ENCODE results near the gene UGT1A1. TPM values are rescaled to one million over a fixed set of nuclear protein-coding genes. Genes with fewer than 3 reads are reported as not detected.
A peak's percentile ranks its signal among the peaks of the same experiment; 100 is the strongest.
"Not testable (repeated sequence)": the region's sequence is repeated elsewhere in the genome, so short reads cannot be mapped to it uniquely, and the experiment has no call there.

The UGT1A1 gene
- not detected for total RNA-seq
- long read RNA-seq: 0 reads

DNA sequence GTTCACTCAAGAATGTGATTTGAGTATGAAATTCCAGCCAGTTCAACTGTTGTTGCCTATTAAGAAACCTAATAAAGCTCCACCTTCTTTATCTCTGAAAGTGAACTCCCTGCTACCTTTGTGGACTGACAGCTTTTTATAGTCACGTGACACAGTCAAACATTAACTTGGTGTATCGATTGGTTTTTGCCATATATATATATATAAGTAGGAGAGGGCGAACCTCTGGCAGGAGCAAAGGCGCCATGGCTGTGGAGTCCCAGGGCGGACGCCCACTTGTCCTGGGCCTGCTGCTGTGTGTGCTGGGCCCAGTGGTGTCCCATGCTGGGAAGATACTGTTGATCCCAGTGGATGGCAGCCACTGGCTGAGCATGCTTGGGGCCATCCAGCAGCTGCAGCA is at the start of gene UGT1A1:
TSS of gene UGT1A1 (plus strand) at position 228 of the 400 bp plus-strand sequence. CDS start at position 246, 18 bp downstream.
- no peak for DNase-seq (ENCODE audit: low spot score)
- intact Hi-C loops (cut with DNase I): no loop called here

DNA sequence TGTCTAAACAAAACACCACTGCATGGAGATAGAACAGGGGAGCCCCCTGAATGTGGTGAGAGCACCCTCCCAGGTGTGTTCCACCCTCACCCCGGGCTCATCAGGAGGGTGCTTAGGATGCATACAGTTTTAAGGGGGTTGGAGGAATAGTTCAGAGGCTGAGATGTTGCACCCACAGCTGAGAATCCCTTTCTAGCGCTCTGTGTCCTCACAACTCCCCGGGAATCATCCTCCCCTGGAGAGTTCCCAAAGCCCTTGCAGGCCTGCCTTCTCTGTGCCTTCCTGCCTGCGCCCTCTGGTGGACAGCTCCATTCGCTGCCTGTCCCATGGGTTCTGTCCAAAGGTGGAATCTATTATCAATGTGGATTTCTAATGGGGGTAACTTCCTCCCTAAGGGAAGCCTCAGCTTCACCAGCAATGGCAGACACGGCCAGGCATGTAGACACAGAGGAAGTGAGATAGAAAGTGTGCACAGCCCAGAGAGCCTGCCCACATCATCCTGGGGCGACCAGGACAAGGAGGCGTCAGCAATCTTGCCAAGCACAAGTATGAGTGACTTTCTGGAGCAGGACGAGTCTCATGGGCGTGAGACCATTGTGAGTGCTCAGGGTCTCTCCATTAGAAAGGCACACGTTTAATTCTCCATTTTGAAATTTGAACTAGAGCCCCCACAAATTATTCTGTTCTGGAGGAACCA is 48.6 kb upstream of the UGT1A1 start:
- DNase-seq (ENCODE audit: low spot score): peak; percentile 79
- intact Hi-C loops (cut with DNase I): no loop called here

DNA sequence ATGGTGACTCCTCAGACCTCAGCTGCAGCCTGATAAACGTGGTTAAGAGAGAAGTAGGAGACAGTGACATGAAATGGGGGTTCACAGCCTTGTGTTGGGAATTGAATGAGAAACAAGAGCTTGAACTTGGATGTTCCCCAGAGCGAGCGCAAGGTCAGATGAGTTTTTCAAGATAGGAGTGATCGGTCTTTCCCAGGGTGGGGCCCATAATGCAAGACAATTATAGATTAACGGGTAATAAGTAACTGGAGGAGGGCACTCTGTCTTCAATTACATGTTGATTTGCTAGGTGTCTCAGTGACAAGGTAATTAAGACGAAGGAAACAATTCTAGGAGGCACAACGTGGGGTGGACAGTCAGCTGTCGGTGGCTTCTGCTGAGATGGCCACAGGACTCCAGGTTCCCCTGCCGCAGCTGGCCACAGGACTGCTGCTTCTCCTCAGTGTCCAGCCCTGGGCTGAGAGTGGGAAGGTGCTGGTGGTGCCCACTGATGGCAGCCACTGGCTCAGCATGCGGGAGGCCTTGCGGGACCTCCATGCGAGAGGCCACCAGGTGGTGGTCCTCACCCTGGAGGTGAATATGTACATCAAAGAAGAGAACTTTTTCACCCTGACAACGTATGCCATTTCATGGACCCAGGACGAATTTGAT is 47.3 kb upstream of the UGT1A1 start, which contains the start of gene UGT1A5:
TSS of gene UGT1A5 (plus strand) at position 297 of the 651 bp plus-strand sequence. CDS start at position 382, 85 bp downstream.
- intact Hi-C loops (cut with DNase I): no loop called here
- no peak for DNase-seq (ENCODE audit: low spot score)

DNA sequence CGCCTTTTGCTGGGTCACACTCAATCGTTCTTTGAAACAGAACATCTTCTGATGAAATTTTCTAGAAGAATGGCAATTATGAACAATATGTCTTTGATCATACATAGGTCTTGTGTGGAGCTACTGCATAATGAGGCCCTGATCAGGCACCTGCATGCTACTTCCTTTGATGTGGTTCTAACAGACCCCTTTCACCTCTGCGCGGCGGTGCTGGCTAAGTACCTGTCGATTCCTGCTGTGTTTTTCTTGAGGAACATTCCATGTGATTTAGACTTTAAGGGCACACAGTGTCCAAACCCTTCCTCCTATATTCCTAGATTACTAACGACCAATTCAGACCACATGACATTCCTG is 46.8 kb upstream of the UGT1A1 start:
- intact Hi-C loops (cut with DNase I): no loop called here
- DNase-seq (ENCODE audit: low spot score): no peak

DNA sequence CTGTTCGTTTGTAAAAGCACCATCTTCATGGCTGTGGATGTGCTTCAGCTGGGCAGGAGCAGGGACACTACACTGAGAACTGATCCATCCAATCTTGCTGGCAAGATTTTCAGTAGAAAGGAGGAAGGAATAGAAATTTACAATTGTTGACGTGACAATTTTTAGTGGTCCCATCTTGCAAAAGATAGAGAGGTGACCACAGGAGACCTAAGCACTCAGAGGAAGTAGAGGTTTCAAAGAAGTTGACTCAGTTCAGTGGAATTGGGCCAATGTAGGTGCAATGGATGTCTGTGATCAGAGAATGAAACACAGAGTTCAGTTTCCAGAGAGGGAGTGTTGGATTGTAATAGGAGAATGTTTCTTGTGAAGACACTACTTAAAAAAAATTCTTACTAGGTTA is 45.9 kb upstream of the UGT1A1 start:
- no peak for DNase-seq (ENCODE audit: low spot score)
- intact Hi-C loops (cut with DNase I): no loop called here

DNA sequence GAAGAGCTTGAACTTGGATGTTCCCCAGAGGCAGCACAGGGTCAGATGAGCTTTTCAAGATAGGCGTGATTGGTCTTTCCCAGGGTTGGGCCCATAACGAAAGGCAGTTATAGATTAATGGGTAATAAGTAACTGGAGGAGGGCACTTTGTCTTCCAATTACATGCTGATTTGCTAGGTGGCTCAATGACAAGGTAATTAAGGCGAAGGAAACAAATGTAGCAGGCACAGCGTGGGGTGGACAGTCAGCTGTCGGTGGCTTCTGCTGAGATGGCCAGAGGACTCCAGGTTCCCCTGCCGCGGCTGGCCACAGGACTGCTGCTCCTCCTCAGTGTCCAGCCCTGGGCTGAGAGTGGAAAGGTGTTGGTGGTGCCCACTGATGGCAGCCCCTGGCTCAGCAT is 41.5 kb upstream of the UGT1A1 start, which contains the start of gene UGT1A4:
TSS of gene UGT1A4 (plus strand) at position 185 of the 400 bp plus-strand sequence. CDS start at position 270, 85 bp downstream.
- DNase-seq (ENCODE audit: low spot score): no peak
- intact Hi-C loops (cut with DNase I): no loop called here

DNA sequence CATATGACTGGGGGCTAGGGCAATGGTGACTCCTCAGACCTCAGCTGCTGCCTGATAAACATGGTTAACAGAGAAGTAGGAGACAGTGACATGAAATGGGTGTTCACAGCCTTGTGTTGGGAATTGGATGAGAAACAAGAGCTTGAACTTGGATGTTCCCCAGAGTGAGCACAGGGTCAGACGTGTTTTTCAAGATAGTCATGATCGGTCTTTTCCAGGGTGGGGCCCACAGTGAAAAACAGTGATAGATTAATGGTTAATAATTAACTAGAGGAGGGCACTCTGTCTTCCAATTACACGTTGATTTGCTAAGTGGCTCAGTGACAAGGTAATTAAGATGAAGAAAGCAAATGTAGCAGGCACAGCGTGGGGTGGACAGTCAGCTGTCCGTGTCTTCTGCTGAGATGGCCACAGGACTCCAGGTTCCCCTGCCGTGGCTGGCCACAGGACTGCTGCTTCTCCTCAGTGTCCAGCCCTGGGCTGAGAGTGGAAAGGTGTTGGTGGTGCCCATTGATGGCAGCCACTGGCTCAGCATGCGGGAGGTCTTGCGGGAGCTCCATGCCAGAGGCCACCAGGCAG is 31.3 kb upstream of the UGT1A1 start, which contains the start of gene UGT1A3:
TSS of gene UGT1A3 (plus strand) at position 320 of the 579 bp plus-strand sequence. CDS start at position 405, 85 bp downstream.
- no peak for DNase-seq (ENCODE audit: low spot score)
- intact Hi-C loops (cut with DNase I): no loop called here

DNA sequence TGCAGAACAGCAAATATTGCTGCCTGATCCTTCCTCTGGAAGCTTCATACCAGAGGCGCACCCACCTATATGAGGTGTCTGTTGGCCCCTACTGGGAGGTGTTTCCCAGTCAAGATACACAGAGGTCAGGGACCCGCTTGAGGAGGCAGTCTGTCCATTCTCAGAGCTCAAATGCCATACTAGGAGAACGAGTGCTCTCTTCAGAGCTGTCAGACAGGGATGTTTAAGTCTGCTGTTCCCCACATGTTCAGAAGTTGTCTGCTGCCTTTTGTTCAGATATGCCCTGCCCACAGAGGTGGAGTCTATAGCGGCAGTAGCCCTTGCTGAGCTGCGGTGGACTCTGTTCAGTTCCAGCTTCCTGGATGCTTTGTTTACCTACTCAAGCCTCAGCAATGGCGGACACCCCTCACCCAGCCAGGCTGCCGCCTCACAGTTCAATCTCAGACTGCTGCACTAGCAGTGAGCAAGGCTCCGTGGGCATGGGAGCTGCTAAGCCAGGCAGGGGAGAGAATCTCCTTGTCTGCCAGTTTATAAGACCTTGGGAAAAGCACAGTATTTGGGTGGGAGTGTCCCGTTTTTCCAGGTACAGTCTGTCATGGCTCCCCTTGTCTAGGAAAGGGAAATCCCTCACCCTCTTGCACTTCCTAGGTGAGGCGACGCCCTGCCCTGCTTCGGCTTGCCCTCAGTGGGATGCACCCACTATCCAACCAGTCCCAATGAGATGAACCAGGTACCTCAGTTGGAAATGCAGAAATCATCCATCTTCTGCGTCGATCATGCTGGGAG is 23.0 kb upstream of the UGT1A1 start:
- DNase-seq (ENCODE audit: low spot score); intact Hi-C loops (cut with DNase I): not testable (repeated sequence)

DNA sequence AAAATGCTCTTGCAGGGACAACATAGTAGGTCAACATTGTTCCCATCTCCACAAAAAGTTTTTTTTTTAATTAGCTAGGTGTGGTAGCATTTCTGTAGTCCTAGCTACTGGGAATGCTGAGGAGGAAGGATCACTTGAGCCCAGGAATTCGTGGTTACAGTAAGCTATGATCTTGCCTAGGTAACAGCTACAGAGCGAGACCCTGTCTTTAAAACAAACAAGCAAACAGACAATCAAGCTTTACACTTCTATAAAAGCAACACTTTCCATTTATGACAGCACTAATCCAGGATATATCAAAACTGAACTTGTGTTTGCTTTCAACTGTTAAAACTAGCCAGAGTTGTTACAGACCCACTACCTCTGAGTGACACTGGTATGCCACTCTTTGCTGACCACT is 19.2 kb upstream of the UGT1A1 start:
- intact Hi-C loops (cut with DNase I): no loop called here
- DNase-seq (ENCODE audit: low spot score): no peak

DNA sequence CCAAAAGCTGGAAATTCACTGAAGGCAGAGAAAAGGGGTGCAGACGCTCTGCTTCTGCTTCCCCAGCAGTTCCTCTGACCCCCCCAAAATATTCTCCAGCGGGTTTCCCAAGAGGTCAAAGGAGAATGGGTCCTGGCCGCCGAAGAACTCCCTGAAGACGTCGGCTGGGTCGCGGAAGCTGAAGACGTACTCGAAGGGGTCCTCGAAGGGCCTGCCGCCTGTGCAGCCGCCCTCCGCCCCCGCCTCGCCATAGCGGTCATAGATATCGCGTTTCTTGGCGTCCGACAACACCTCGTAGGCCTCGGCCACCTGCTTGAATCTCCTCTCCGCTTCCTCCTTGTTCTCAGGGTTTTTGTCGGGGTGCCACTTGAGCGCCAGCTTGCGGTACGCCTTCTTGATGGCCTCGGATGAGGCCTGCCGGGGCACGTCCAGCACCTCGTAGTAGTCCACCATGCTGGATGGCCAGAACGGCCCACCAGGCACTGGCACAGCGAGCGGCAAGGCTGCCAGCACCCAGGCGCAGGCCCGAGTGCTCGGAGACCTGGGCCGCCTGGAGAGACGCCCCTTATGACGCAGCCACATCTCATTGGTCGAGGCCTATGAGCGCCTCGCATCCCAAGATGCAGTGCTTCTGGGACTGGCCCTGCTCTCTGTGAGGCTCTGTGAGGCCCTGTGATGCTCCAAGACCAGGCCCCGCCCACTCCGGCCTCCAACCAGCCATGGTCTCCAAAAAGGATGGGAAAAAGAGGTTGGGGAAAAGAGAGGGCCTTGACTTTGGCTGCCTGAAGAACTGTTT is 16.4 kb upstream of the UGT1A1 start:
- intact Hi-C loops (cut with DNase I): no loop called here
- DNase-seq (ENCODE audit: low spot score): no peak

DNA sequence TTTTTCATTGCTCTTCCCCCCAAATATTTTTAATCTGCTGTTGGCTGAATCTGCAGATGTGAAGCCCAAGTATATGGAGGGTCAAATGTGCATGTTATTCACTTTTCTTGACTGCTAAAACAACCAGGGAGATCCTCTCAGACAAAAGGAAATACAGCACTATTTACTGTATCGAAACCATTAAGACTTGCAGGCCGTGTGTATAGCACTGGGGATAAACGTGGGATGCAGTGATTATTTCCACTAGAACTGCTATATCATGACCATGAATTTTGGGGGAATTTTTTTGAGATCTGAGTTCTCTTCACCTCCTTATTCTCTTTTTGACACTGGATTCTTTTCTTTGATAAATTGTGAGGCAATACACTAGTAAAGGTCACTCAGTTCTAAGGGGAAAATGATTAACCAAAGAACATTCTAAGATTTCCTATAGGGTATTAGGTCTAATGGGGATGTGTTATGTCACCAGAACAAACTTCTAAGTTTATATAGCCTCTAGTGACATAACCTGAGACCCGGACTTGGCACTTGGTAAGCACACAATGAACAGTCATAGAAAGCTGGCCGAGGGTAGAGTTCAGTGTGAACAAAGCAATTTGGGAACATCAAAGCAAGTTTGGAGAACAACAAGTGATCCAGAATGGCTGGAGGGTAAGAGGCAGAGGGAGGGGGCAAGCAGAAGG is 14.9 kb upstream of the UGT1A1 start:
- no peak for DNase-seq (ENCODE audit: low spot score)
- intact Hi-C loops (cut with DNase I): no loop called here

DNA sequence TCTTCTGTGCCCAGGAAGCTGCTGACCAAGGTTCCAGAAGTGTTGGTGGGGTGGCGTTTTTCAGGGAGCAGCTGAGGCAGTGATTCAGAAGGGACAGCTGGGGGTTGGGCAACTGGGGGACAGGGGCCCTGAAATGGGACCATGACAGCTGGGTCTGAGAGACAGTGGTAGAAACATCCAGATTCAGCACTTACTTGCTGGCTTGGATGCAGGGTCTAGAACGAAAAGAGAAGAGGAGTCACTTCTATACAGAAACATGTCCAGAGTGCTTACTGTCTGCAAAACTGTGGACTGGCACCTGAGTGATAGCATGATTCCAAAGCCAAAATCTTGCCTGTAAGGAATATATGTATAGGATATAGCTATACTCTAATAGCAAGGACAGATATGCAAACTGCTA is 14.2 kb upstream of the UGT1A1 start:
- DNase-seq (ENCODE audit: low spot score); intact Hi-C loops (cut with DNase I): not testable (repeated sequence)

DNA sequence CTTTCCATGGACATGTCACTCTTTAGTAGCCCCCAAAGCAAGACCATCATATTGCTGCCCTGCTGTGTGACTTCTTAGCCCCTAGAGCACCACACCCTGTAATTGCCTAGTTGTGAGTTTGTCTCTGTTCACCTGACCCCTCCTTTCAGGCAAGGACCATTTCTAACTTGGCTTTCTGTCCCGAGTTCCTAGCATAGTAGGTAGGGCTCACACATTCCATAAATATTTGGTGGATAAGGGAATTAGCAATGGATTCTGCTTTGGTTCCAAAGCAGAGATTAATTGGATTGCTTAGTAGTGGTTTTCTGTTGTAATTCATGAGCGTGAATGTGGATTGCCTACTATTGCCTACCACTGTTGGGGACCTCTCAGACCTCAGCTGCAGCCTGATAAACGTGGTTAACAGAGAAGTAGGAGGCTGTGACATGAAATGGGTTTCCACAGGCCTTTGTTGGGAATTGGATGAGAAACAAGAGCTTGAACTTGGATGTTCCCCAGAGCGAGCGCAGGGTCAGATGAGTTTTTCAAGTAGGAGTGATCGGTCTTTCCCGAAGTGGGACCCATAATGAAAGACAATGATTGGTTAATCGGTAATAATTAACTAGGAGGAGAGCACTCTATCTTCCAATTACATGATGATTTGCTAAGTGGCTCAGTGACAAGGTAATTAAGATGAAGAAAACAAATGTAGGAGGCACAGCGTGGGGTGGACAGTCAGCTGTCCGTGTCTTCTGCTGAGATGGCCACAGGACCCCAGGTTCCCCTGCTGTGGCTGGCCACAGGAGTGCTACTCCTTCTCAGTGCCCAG is 13.4 kb upstream of the UGT1A1 start:
- intact Hi-C loops (cut with DNase I): no loop called here
- no peak for DNase-seq (ENCODE audit: low spot score)

DNA sequence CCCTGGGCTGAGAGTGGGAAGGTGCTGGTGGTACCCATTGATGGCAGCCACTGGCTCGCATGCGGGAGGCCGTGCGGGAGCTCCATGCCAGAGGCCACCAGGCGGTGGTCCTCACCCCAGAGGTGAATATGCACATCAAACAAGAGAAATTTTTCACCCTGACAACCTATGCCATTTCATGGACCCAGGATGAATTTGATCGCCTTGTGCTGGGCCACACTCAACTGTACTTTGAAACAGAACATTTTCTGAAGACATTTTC is 12.9 kb upstream of the UGT1A1 start:
- DNase-seq (ENCODE audit: low spot score): no peak
- intact Hi-C loops (cut with DNase I): no loop called here

DNA sequence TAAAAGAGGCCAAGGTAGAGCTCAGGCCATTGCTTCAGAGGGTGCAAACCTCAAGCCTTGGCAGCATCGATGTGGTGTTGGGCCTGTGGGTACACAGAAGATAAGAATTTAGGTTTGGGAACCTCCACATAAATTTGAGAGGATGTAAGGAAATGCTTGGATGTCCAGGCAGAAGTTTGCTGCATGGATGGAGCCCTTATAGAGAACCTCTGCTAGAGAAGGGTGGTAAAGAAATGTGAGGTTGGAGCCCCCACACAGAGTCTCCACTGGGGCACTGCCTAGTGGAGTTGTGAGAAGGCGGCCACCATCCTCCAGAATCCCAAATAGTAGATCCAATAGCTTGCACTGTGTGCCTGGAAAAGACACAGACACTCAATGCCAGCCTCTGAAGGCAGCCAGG is 9.4 kb upstream of the UGT1A1 start:
- intact Hi-C loops (cut with DNase I); DNase-seq (ENCODE audit: low spot score): not testable (repeated sequence)

DNA sequence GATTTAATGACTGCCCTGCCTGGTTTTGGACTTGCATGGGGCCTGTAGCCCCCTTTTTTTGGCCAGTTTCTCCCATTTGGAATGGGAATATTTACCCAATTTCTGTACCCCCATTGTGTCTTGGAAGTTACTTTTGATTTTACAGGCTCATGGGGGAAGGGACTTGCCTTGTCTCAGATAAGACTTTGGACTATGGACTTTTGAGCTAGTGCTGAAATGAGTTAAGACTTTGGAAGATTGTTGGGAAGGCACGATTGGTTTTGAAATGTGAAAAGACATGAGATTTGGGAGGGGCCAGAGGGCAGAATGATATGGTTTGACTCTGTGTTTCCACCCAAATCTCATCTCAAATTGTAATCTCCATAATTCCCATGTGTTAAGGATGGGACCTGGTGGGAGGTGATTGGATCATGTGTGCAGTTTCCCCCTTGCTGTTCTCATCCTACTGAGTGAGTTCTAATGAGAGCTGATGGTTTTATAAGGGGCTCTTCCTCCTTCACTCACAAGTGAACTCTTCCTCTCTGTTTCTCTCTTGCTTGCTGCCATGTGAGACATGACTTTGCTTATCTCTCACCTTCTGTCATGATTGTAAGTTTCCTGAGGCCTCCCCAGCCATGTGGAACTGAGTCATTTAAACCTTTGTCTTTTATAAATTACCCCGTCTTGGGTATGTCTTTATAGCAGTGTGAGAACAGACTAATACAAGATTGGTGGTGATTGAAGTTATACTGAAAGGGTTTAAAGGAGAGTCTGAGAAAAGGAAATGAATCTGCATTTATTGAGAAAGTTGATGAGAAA is 8.7 kb upstream of the UGT1A1 start:
- DNase-seq (ENCODE audit: low spot score); intact Hi-C loops (cut with DNase I): not testable (repeated sequence)

DNA sequence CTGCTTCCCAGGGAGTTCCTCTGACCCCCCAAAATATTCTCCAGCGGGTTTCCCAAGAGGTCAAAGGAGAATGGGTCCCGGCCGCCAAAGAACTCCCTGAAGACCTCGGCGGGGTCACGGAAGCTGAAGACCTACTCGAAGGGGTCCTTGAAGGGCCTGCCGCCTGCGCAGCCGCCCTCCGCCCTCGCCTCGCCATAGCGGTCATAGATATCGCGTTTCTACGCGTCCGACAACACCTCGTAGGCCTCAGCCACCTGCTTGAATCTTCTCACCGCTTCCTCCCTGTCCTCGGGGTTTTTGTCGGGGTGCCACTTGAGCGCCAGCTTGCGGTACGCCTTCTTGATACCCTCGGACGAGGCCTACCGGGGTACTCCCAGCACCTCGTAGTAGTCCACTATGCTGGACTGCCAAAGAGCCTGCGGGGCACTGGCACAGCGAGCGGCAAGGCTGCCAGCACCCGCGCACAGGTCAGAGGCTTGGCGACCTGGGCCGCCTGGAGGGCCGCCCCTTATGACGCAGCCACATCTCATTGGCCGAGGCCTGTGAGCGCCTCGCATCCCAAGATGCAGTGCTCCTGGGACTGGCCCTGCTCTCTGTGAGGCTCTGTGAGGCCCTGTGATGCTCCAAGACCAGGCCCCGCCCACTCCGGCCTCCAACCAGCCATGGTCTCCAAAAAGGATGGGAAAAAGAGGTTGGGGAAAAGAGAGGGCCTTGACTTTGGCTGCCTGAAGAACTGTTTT is 5.0 kb upstream of the UGT1A1 start:
- no peak for DNase-seq (ENCODE audit: low spot score)
- intact Hi-C loops (cut with DNase I): no loop called here

Data from cardiac septum (tissue), 1 donor.